Colon (tissue), 2 donors: ENCODE data around the gene AGPAT2.

Experiments used
- FAIRE-seq: peaks from 2 replicates; lab custom pipeline; 2012; peaks lifted over from hg19 to GRCh38; lab: Jason Lieb, UNC
- donor health status: control.
- donor health status: control.

AGPAT2 gene

DNA sequence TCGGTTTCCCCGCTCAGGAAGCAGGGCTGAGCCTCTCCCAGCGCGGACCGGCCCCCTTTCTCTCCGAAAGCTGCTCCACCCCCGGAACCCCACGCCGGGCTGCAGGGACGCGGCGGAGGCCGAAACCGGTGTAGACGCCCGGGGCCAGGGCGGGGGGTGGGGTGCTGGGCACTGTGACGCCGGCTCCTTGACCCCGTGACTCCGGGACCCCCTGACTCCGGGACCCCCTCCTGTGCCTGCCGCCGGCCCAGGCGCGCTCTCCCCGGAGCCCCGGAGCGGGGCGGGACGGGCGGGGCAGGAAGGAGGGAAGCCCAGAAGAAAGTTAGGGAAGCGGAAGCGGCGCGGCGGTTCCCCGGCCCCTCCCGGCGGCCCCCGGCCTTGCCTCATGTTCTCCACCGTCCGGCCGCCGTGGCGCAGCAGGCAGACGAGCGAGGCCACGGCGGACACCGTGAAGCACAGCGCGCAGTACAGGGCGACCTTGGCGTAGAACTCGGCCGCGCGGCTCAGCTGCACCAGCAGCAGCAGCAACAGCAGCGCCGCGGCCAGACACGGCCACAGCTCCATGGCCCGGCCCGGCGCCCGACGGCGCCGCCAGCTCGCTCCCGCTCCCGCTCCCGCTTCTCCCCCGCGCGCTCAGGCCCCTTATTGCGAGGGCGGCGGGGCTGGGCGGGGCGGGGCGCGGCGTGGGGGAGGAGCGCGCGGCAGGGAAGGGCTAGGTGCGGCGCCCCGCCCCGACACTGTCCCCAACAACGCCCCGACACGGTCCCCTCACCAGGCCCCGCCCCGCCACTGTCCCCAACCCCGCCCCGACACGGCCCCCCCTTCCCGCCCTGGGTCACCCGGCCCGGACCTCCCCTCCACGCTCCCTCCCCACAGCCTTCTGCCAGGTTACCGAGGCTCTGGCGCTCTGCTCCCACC, at the start of gene AGPAT2:
TSS of gene AGPAT2 (minus strand) at position 664 of the 918 bp plus-strand sequence. CDS start at position 564, 100 bp downstream.
- no peak for FAIRE-seq

GRCh38 chr9:136735812-136736480, 48.7 kb upstream of the AGPAT2 start:
- FAIRE-seq: no peak

- no peak for FAIRE-seq
These were observed 47.7 kb upstream of the AGPAT2 start for GRCh38 chr9:136734837-136735496.

GRCh38 chr9:136733611-136734010, 46.4 kb upstream of the AGPAT2 start:
- no peak for FAIRE-seq

GRCh38 chr9:136732444-136733178, 45.4 kb upstream of the AGPAT2 start:
- no peak for FAIRE-seq

- FAIRE-seq: no peak
These were observed 42.7 kb upstream of the AGPAT2 start for GRCh38 chr9:136729926-136730325.

GRCh38 chr9:136729144-136729543, 41.9 kb upstream of the AGPAT2 start:
- FAIRE-seq: no peak

DNA sequence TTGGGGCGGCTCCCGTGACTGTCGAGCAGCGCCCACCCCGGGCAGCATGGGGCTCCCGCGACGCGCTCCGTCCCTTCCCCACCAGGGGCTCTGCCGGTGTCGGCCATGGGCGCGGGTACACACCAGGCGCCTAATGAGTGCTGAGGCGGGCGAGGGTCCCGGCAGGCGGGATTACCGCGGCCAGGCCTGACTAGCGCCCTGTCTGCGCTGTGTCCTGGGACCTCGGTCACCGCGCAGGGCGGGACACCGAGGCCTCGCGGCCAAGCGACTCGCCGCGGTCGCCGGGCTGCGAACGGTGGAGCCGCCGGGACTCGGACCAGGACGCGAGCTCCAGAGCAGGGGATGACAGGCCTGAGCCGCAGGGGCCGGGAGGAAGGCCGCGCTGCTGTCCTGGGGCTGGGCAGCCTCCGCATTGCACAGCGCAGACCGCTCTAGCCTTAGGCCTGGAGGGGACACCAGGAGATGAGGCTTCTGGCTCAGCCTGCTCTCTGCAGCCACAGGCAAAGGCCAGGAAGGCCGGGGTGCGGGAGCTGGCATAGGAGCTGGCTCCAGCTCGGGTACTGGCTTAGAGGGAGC, 41.4 kb upstream of the AGPAT2 start:
- FAIRE-seq: no peak

GRCh38 chr9:136728080-136728547, 40.9 kb upstream of the AGPAT2 start:
- FAIRE-seq: no peak

- no peak for FAIRE-seq
These were observed 39.5 kb upstream of the AGPAT2 start for GRCh38 chr9:136726631-136727191.

GRCh38 chr9:136726118-136726517, 38.9 kb upstream of the AGPAT2 start:
- FAIRE-seq: no peak

DNA sequence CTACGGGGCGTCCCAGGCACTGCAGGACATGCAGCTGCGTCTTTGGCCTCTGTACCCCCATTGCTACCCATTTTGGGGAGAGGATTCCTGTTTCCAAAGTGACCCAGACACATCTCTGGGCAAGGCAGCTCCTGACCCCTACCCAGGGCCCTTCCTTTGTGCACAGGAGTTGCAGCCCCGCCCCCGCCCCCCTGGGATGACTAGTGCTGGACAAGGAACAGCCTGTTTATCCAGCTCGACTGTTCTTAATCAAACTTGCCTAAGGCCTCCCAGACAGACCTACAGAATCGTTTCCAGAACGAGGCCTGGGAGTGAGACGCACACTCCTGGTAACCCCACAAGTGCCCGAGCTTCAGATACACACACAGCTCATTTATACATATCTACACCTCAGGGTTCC, 38.4 kb upstream of the AGPAT2 start:
- FAIRE-seq: no peak

- no peak for FAIRE-seq
These were observed 37.5 kb upstream of the AGPAT2 start for GRCh38 chr9:136724772-136725171.

DNA sequence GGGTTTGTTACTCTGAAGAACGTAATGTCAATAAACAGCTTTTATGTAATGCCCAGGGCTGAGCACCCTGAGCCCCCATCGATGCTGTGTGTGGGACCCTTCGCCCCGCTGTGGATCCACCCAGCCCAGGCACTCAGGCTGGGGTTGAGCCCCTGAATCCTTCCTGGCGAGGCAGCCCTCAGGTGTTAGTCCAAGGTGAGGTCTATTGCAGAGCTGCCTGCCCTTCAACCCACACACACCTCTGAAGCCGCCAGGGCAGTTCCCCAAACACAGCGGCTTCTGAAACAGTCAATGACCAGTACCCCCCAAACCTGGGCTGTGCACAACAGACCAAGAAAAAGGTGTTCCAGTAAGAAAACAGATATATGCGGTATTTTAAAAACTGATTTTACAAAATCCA, 36.7 kb upstream of the AGPAT2 start:
- no peak for FAIRE-seq

DNA sequence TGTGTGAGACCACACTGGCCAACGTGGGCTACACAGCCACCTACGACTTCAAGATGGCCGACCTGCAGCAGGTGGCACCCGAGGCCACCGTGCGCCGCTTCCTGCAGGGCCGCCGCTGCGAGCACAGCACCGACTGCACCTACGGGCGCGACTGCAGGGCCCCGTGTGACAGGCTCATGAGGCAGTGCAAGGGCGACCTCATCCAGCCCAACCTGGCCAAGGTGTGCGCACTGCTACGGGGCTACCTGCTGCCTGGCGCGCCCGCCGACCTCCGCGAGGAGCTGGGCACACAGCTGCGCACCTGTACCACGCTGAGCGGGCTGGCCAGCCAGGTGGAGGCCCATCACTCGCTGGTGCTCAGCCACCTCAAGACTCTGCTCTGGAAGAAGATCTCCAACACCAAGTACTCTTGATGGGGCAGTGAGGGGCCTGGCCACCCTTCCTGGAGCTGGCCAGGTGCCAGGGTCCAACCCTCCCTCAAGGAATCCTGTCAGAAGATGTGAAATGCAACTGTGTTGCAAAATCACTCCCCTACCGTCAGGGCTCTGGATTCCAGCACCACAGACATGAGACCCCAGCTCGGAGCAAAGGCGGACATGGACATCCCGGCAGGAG, 36.2 kb upstream of the AGPAT2 start:
- no peak for FAIRE-seq

- no peak for FAIRE-seq
These were observed 35.7 kb upstream of the AGPAT2 start for GRCh38 chr9:136722969-136723356.

GRCh38 chr9:136722093-136722968, 35.1 kb upstream of the AGPAT2 start:
- FAIRE-seq: no peak

GRCh38 chr9:136721339-136722092, 34.3 kb upstream of the AGPAT2 start:
- FAIRE-seq: no peak

- FAIRE-seq: no peak
These were observed 33.7 kb upstream of the AGPAT2 start for GRCh38 chr9:136720898-136721338.
